Esophagus (tissue), 2 donors: ENCODE results near the gene DPP9. TPM values are rescaled to one million over a fixed set of nuclear protein-coding genes. Genes with fewer than 3 reads are reported as not detected.
"Not testable (repeated sequence)": the region's sequence is repeated elsewhere in the genome, so short reads cannot be mapped to it uniquely, and the experiment has no call there.

Experiments
- H3K27ac ChIP-seq, 2 donors: one replicate each; pipeline ENCODE4 v1.5.1; 2013; ENCODE audit warnings: low read depth in 2 of 2, mild to moderate bottlenecking in 2 of 2, inconsistent platforms in 1 of 2, low read length in 1 of 2, moderate library complexity in 1 of 2
- H3K27me3 ChIP-seq, 2 donors: one replicate each; pipeline ENCODE4 v1.6.1; 2013; ENCODE audit warnings: low read length in 2 of 2, control low read depth in 1 of 2, mild to moderate bottlenecking in 1 of 2; ENCODE audit not compliant: insufficient read depth in 2 of 2, control insufficient read depth in 1 of 2
- H3K36me3 ChIP-seq, 2 donors: one replicate each; pipeline ENCODE4 v1.6.1; 2013; ENCODE audit warnings: low read length in 1 of 2; ENCODE audit not compliant: control insufficient read depth in 2 of 2, insufficient read depth in 2 of 2
- H3K4me1 ChIP-seq, 2 donors: one replicate each; pipeline ENCODE4 v1.6.1; 2013; ENCODE audit warnings: low read length in 1 of 2; ENCODE audit not compliant: control insufficient read depth in 2 of 2, insufficient read depth in 2 of 2
- H3K4me3 ChIP-seq, 2 donors: one replicate each; pipeline ENCODE4 v1.5.1; 2013; ENCODE audit warnings: low read length in 2 of 2, mild to moderate bottlenecking in 2 of 2, low read depth in 1 of 2, moderate library complexity in 1 of 2
- H3K9me3 ChIP-seq, 2 donors: one replicate each; pipeline ENCODE4 v1.6.1; 2013; ENCODE audit warnings: mild to moderate bottlenecking in 2 of 2, low read depth in 1 of 2, low read length in 1 of 2, moderate library complexity in 1 of 2; ENCODE audit not compliant: control insufficient read depth in 2 of 2, insufficient read depth in 1 of 2
- WGBS, 2 donors: extraction: QIAGEN DNeasy Blood & Tissue Kit; methylation state at CpG; one replicate each; pipeline ENCODE4 v1.1.7; 2013; 5-methylcytosine and 5-hydroxymethylcytosine counted together
- polyA plus RNA-seq, 2 donors: library from polyadenylated mRNA; stranded (reverse); fragments of 200-250 nt; gene quantifications; one replicate each; pipeline ENCODE4 v1.2.3, GENCODE V29; 2013
- donor health status: healthy with polysubstance abuse.
- donor health status: Bipolar disorder and iron deficiency.

The DPP9 gene
- polyA plus RNA-seq, 2 donors: 24.3 to 29.2 TPM

GRCh38 chr19:4722671-4723594 is 709 bp downstream of the DPP9 start:
- Histone ChIP-seq H3K9me3 (no peaks in the 10 kb centered on the region), H3K27me3 (no peaks in the 10 kb centered on the region), H3K4me1 (peaks cover 0 to 9% of the 10 kb centered on the region in 2 donors), H3K36me3 (peaks cover 10 to 19% of the 10 kb centered on the region in 2 donors), H3K4me3 (peak overlapping the region; percentile 96 to 97), H3K27ac (peak overlapping the region; percentile 83 to 97)
- 2% methylated on average over 26 to 28 of the region's 28 CpGs for WGBS, 2 donors

DNA sequence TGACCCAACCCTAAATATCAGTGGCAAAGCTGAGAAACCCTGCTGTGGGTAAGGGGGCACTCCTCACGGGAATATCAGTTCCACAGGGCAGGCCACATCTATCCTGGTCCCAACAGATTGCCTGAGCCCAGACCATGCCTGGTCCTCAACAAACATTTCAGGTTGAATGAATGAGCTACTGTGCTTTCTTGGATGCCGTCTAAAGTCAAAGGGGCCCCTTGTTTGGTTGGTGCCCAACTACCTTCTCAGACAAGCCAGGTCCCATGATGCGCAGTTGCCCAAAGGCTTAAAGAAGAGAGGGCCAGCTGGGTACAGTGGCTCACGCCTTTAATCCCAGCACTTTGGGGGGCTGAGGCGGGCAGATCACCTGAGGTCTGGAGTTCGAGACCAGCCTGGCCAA is 2.4 kb downstream of the DPP9 start:
- Histone ChIP-seq H3K4me3 (no peak overlapping the region), H3K9me3 (no peaks in the 10 kb centered on the region), H3K27ac (no peak overlapping the region), H3K27me3 (no peaks in the 10 kb centered on the region), H3K36me3 (peaks cover 10 to 27% of the 10 kb centered on the region in 2 donors), H3K4me1 (peaks cover 0 to 9% of the 10 kb centered on the region in 2 donors)
- 91% methylated on average over 6 of the region's 6 CpGs for WGBS, 2 donors

- H3K9me3 ChIP-seq: no peaks in the 10 kb centered on the region
- H3K36me3 ChIP-seq: peaks cover 10 to 36% of the 10 kb centered on the region in 2 donors
- H3K27ac ChIP-seq: no peak overlapping the region
- 78 to 88% methylated on average over 12 to 13 of the region's 13 CpGs for WGBS, 2 donors
- no peak overlapping the region for H3K4me3 ChIP-seq
- H3K27me3 ChIP-seq: no peaks in the 10 kb centered on the region
- peaks cover 0 to 13% of the 10 kb centered on the region in 2 donors for H3K4me1 ChIP-seq
Measured at GRCh38 chr19:4720037-4720700, 3.5 kb downstream of the DPP9 start.

- Histone ChIP-seq H3K27ac (no peak overlapping the region), H3K9me3 (no peaks in the 10 kb centered on the region), H3K4me3 (no peak overlapping the region), H3K27me3 (no peaks in the 10 kb centered on the region), H3K36me3 (peaks cover 10 to 38% of the 10 kb centered on the region in 2 donors), H3K4me1 (peaks cover 0 to 14% of the 10 kb centered on the region in 2 donors)
- WGBS, 2 donors: 91 to 95% methylated on average over 11 of the region's 11 CpGs
Measured at GRCh38 chr19:4719499-4719866, 4.2 kb downstream of the DPP9 start.

DNA sequence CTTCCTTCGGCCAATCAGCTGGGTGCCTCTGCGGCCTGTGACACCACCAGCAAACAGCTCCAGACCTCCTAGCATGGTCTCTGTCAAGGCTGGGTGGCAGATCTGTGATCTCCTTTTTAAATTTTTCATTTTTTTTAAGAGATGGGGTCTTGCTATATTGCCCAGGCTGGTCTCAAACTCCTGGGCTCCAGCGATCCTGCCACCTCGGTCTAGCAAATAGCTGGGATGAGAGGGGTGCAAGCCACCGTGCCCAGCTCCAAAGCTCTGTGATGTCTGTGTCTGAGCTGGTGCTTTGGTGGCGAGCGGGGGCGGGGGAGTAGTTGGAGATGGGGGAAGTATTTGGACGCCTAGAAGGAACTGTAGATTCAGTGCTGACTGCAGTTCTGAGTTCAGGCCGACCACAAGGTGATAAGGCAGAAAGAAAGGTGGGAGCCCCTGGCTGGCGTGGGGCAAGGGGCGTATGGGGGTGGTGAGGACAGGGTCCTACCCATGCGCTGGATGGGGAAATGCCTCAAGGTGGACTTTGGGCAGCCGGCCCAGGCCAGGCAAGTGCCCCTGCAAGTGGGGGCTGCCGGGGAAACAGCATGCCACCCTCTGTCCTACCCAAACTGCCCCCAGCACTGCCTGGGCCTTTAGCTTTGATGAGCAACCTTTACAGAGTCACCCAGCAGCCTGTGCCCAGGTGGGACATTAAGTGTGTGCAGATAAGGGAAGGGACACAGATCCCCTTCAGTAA is 5.5 kb downstream of the DPP9 start:
- 90 to 94% methylated on average over 15 of the region's 15 CpGs for WGBS, 2 donors
- Histone ChIP-seq H3K27me3 (no peaks in the 10 kb centered on the region), H3K9me3 (no peaks in the 10 kb centered on the region), H3K36me3 (peaks cover 10 to 41% of the 10 kb centered on the region in 2 donors), H3K4me1 (peaks cover 0 to 22% of the 10 kb centered on the region in 2 donors), H3K27ac (no peak overlapping the region), H3K4me3 (no peak overlapping the region)

GRCh38 chr19:4717191-4717965 is 6.3 kb downstream of the DPP9 start:
- H3K27ac ChIP-seq: no peak overlapping the region
- H3K9me3 ChIP-seq: no peaks in the 10 kb centered on the region
- 73 to 76% methylated on average over 23 of the region's 23 CpGs for WGBS, 2 donors
- H3K36me3 ChIP-seq: peaks cover 10 to 48% of the 10 kb centered on the region in 2 donors
- no peaks in the 10 kb centered on the region for H3K27me3 ChIP-seq
- peaks cover 0 to 21% of the 10 kb centered on the region in 2 donors for H3K4me1 ChIP-seq
- H3K4me3 ChIP-seq: no peak overlapping the region

- H3K36me3 ChIP-seq: peaks cover 12 to 61% of the 10 kb centered on the region in 2 donors
- 73 to 80% methylated on average over 28 of the region's 28 CpGs for WGBS, 2 donors
Measured at GRCh38 chr19:4715529-4716221, 8.0 kb downstream of the DPP9 start.

DNA sequence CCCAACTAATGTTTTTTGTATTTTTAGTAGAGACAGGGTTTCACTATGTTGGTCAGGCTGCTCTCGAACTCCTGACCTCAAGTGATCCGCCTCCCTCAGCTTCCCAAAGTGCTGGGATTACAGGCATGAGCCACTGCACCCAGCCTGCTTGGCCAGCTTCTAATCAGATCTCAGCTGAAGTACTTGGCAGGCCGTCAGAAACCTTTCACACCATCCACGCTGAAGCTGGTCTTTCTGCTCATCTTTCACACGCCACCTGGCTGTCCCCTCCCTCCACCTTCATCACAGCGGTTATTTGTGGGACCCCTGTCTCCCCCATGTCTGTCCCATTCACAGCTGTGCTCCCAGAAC is 8.5 kb downstream of the DPP9 start:
- peak overlapping the region in 1 of 2 donors; percentile 17 for H3K27ac ChIP-seq
- peaks cover 0 to 19% of the 10 kb centered on the region in 2 donors for H3K4me1 ChIP-seq
- WGBS, 2 donors: 79 to 81% methylated on average over 6 of the region's 6 CpGs
- H3K27me3 ChIP-seq, H3K4me3 ChIP-seq, H3K9me3 ChIP-seq: not testable (repeated sequence)
- peaks cover 12 to 65% of the 10 kb centered on the region in 2 donors for H3K36me3 ChIP-seq

More at GRCh38 chr19:4715529-4716221, 8.0 kb downstream of the DPP9 start:
- no peaks in the 10 kb centered on the region for H3K9me3 ChIP-seq
- H3K27me3 ChIP-seq: no peaks in the 10 kb centered on the region
- peaks cover 0 to 19% of the 10 kb centered on the region in 2 donors for H3K4me1 ChIP-seq
- no peak overlapping the region for H3K4me3 ChIP-seq
- peak overlapping the region in 1 of 2 donors; percentile 17 for H3K27ac ChIP-seq
